Vagina (tissue), 2 donors: ENCODE data around the gene C2CD2. TPM values are rescaled to one million over a fixed set of nuclear protein-coding genes. Genes with fewer than 3 reads are reported as not detected.

Experiments
- DNase-seq, 2 donors: peaks; one replicate each; pipeline ENCODE4 v3.0.0-alpha.2; 2017; ENCODE audit errors: extremely low spot score in 2 of 2
- H3K27ac ChIP-seq: fragments of 200-600 bp; sonication (generic); one replicate; pipeline ENCODE4 v1.5.1; 2019
- H3K27me3 ChIP-seq: fragments of 200-600 bp; sonication (generic); one replicate; pipeline ENCODE4 v1.5.1; 2019
- H3K36me3 ChIP-seq, 2 donors: fragments of 200-600 bp; sonication (generic); one replicate each; pipeline ENCODE4 v1.5.1; 2017 to 2019
- H3K4me1 ChIP-seq: fragments of 200-600 bp; sonication (generic); one replicate; pipeline ENCODE4 v1.5.1; 2019
- H3K4me3 ChIP-seq, 2 donors: fragments of 200-600 bp; sonication (generic); 1 replicate in 1 of 2; 2 replicates in 1 of 2; pipeline ENCODE4 v1.5.1; 2016 to 2019
- H3K9me3 ChIP-seq: fragments of 200-600 bp; sonication (generic); one replicate; pipeline ENCODE4 v1.5.1; 2019
- CTCF ChIP-seq, 3 experiments: fragments of 450-650 bp in 2 of 3; fragments of 200-600 bp in 1 of 3; sonication (generic) in 1 of 3; IDR thresholded peaks; one replicate each; pipeline ENCODE4 v1.5.1; 2017 to 2019; ENCODE audit warnings: antibody characterized with exemption in 3 of 3, mild to moderate bottlenecking in 2 of 3, moderate library complexity in 2 of 3
- POLR2A ChIP-seq, 2 donors: fragments of 450-650 bp; IDR thresholded peaks; one replicate each; pipeline ENCODE4 v1.6.1; 2017; ENCODE audit warnings: antibody characterized with exemption in 2 of 2, mild to moderate bottlenecking in 2 of 2, moderate library complexity in 2 of 2
- POLR2AphosphoS5 ChIP-seq, 2 donors: sonication (generic); formaldehyde crosslinking; IDR thresholded peaks; one replicate each; pipeline ENCODE4 v1.9.0; 2017; ENCODE audit warnings: antibody characterized with exemption in 2 of 2, mild to moderate bottlenecking in 2 of 2, low read depth in 1 of 2; ENCODE audit not compliant: insufficient read depth in 1 of 2
- intact Hi-C: fragments of 100-400 bp; cut with DNase I; formaldehyde crosslinking; loops from one replicate; pipeline ENCODE4 v1.15.1; 2023
- total RNA-seq: library from RNA; depleted of rRNA; stranded (reverse); fragments of >200 nt; gene quantifications from one replicate; pipeline ENCODE4 v1.2.3, GENCODE V29; 2016

The C2CD2 gene
- total RNA-seq, 1 donor from 2014 or later: 36.1 TPM

GRCh38 chr21:41954654-41955499, 1.1 kb upstream of the C2CD2 start:
- intact Hi-C loops: loop anchor here (10.0 kb wide), 1 partner anchor 50 kb away; no protein-coding TSS in a partner anchor
- Histone ChIP-seq H3K36me3 (no peaks in the 10 kb centered on the region), H3K27me3 (no peaks in the 10 kb centered on the region), H3K9me3 (no peaks in the 10 kb centered on the region), H3K4me3 (no peak overlapping the region), H3K4me1 (peaks cover 77% of the 10 kb centered on the region), H3K27ac (peak overlapping the region; percentile 75)
- DNase-seq: no peak
- no peak for TF ChIP-seq POLR2AphosphoS5 (IDR thresholded peaks at IDR 0.05; ENCODE audit: insufficient read depth in 1 of 2, low read depth in 1 of 2)
- no peak for TF ChIP-seq POLR2A (IDR thresholded peaks at IDR 0.05)
- no peak for TF ChIP-seq CTCF (IDR thresholded peaks at IDR 0.05)

- TF ChIP-seq CTCF (IDR thresholded peaks at IDR 0.05) (no peak), POLR2AphosphoS5 (IDR thresholded peaks at IDR 0.05; ENCODE audit: insufficient read depth in 1 of 2, low read depth in 1 of 2) (no peak), POLR2A (IDR thresholded peaks at IDR 0.05) (no peak)
- Histone ChIP-seq H3K27me3 (no peaks in the 10 kb centered on the region), H3K4me1 (peaks cover 71% of the 10 kb centered on the region), H3K27ac (peak overlapping the region; percentile 77), H3K4me3 (peak overlapping the region; percentile 67 to 75), H3K36me3 (no peaks in the 10 kb centered on the region), H3K9me3 (no peaks in the 10 kb centered on the region)
- no peak for DNase-seq
- intact Hi-C loops: loop anchor here (10.0 kb wide), 1 partner anchor 51 kb away; no protein-coding TSS in a partner anchor
Measured at GRCh38 chr21:41953249-41953830, 478 bp downstream of the C2CD2 start.

GRCh38 chr21:41952568-41953248, 1.1 kb downstream of the C2CD2 start:
- no peak for DNase-seq
- TF ChIP-seq POLR2A (IDR thresholded peaks at IDR 0.05): no peak
- no peak for TF ChIP-seq POLR2AphosphoS5 (IDR thresholded peaks at IDR 0.05; ENCODE audit: insufficient read depth in 1 of 2, low read depth in 1 of 2)
- no peak for TF ChIP-seq CTCF (IDR thresholded peaks at IDR 0.05)
- Histone ChIP-seq H3K27me3 (no peaks in the 10 kb centered on the region), H3K36me3 (no peaks in the 10 kb centered on the region), H3K4me3 (peak overlapping the region; percentile 67 to 75), H3K4me1 (peaks cover 71% of the 10 kb centered on the region), H3K27ac (peak overlapping the region; percentile 77), H3K9me3 (no peaks in the 10 kb centered on the region)
- intact Hi-C loops: loop anchor here (10.0 kb wide), 1 partner anchor 52 kb away; no protein-coding TSS in a partner anchor

GRCh38 chr21:41951876-41952567, 1.8 kb downstream of the C2CD2 start:
- no peak for TF ChIP-seq CTCF (IDR thresholded peaks at IDR 0.05)
- TF ChIP-seq POLR2A (IDR thresholded peaks at IDR 0.05): no peak
- no peak for TF ChIP-seq POLR2AphosphoS5 (IDR thresholded peaks at IDR 0.05; ENCODE audit: insufficient read depth in 1 of 2, low read depth in 1 of 2)
- Histone ChIP-seq H3K4me3 (peak overlapping the region; percentile 67 to 75), H3K36me3 (no peaks in the 10 kb centered on the region), H3K9me3 (no peaks in the 10 kb centered on the region), H3K27me3 (no peaks in the 10 kb centered on the region), H3K4me1 (peaks cover 66% of the 10 kb centered on the region), H3K27ac (no peak overlapping the region)
- intact Hi-C loops: loop anchor here (10.0 kb wide), 1 partner anchor 53 kb away; no protein-coding TSS in a partner anchor
- DNase-seq: no peak
